SK-N-SH treated with all-trans-retinoic acid at 6 μM for 48 hours (cell line): ENCODE data around the gene ADAMTSL3.

Source experiments
- ISL1 ChIP-seq: fragments of 250-450 bp; sonication (Bioruptor Pico); IDR thresholded peaks from 2 replicates; pipeline ENCODE4 v2.1.2; 2022; ENCODE audit warnings: mild to moderate bottlenecking, moderate library complexity
- RARB ChIP-seq: fragments of 250-450 bp; sonication (Bioruptor Pico); IDR thresholded peaks from 2 replicates; pipeline ENCODE4 v1.8.0; 2021; ENCODE audit warnings: mild to moderate bottlenecking, moderate library complexity
- TCF4 ChIP-seq: fragments of 250-450 bp; sonication (Bioruptor Pico); IDR thresholded peaks from 2 replicates; pipeline ENCODE4 v1.8.0; 2021; ENCODE audit warnings: mild to moderate bottlenecking, moderate library complexity, borderline replicate concordance
- TOX ChIP-seq: fragments of 250-450 bp; sonication (Bioruptor Pico); IDR thresholded peaks from 2 replicates; pipeline ENCODE4 v1.8.0; 2021; ENCODE audit warnings: mild to moderate bottlenecking, moderate library complexity, borderline replicate concordance
- ZFP30 ChIP-seq: fragments of 450-650 bp; formaldehyde crosslinking; IDR thresholded peaks from 2 replicates; pipeline ENCODE4 v1.5.0; 2022; ENCODE audit warnings: mild to moderate bottlenecking, moderate library complexity
- ZNF565 ChIP-seq: fragments of 450-650 bp; formaldehyde crosslinking; conservative IDR thresholded peaks from 2 replicates; pipeline ENCODE4 v1.5.0; 2020; ENCODE audit warnings: low read depth, mild to moderate bottlenecking, moderate library complexity
- TF ChIP-seq, protein P1 (sequence below): fragments of 250-450 bp; sonication (Bioruptor Pico); IDR thresholded peaks from 2 replicates; pipeline ENCODE4 v1.5.0; 2020; ENCODE audit warnings: mild to moderate bottlenecking, moderate library complexity
- TF ChIP-seq, protein P2 (sequence below): fragments of 250-450 bp; sonication (Bioruptor Pico); IDR thresholded peaks from 2 replicates; pipeline ENCODE4 v1.5.1; 2020; ENCODE audit warnings: low read depth, mild to moderate bottlenecking, moderate library complexity
- TF ChIP-seq, protein P3 (sequence below): fragments of 250-450 bp; sonication (Bioruptor Pico); IDR thresholded peaks from 2 replicates; pipeline ENCODE4 v1.8.0; 2021; ENCODE audit warnings: low read depth, mild to moderate bottlenecking, moderate library complexity, borderline replicate concordance

DNA sequence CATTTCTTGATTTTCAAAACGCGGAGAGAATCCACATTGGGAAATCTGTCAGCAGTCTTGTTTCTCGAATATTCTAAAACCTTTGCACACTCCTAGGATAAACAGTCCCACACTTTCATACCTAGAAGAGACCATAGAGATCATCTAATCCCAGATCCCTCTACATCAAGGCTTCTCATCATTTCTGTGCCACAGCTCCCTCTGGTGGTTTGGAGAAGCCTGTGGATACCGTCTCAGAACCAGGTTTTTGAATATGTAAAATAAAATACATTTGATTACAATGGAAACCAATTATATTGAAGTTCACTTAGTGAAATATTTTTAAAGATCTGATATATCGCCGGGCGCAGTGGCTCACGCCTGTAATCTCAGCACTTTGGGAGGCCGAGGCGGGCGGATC lies 369.7 kb downstream of the ADAMTSL3 start:
- TF ChIP-seq TCF4 (CRISPR knock-in tag) = no peak
- no peak for TF ChIP-seq ZFP30 (CRISPR knock-in tag)
- TF ChIP-seq, protein P1, sequence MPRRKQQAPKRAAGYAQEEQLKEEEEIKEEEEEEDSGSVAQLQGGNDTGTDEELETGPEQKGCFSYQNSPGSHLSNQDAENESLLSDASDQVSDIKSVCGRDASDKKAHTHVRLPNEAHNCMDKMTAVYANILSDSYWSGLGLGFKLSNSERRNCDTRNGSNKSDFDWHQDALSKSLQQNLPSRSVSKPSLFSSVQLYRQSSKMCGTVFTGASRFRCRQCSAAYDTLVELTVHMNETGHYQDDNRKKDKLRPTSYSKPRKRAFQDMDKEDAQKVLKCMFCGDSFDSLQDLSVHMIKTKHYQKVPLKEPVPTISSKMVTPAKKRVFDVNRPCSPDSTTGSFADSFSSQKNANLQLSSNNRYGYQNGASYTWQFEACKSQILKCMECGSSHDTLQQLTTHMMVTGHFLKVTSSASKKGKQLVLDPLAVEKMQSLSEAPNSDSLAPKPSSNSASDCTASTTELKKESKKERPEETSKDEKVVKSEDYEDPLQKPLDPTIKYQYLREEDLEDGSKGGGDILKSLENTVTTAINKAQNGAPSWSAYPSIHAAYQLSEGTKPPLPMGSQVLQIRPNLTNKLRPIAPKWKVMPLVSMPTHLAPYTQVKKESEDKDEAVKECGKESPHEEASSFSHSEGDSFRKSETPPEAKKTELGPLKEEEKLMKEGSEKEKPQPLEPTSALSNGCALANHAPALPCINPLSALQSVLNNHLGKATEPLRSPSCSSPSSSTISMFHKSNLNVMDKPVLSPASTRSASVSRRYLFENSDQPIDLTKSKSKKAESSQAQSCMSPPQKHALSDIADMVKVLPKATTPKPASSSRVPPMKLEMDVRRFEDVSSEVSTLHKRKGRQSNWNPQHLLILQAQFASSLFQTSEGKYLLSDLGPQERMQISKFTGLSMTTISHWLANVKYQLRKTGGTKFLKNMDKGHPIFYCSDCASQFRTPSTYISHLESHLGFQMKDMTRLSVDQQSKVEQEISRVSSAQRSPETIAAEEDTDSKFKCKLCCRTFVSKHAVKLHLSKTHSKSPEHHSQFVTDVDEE (CRISPR knock-in tag) = no peak
- TF ChIP-seq ZNF565 (CRISPR knock-in tag) = no peak
- TF ChIP-seq, protein P2, sequence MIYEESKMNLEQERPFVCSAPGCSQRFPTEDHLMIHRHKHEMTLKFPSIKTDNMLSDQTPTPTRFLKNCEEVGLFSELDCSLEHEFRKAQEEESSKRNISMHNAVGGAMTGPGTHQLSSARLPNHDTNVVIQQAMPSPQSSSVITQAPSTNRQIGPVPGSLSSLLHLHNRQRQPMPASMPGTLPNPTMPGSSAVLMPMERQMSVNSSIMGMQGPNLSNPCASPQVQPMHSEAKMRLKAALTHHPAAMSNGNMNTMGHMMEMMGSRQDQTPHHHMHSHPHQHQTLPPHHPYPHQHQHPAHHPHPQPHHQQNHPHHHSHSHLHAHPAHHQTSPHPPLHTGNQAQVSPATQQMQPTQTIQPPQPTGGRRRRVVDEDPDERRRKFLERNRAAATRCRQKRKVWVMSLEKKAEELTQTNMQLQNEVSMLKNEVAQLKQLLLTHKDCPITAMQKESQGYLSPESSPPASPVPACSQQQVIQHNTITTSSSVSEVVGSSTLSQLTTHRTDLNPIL (CRISPR knock-in tag) = no peak
- TF ChIP-seq, protein P3, sequence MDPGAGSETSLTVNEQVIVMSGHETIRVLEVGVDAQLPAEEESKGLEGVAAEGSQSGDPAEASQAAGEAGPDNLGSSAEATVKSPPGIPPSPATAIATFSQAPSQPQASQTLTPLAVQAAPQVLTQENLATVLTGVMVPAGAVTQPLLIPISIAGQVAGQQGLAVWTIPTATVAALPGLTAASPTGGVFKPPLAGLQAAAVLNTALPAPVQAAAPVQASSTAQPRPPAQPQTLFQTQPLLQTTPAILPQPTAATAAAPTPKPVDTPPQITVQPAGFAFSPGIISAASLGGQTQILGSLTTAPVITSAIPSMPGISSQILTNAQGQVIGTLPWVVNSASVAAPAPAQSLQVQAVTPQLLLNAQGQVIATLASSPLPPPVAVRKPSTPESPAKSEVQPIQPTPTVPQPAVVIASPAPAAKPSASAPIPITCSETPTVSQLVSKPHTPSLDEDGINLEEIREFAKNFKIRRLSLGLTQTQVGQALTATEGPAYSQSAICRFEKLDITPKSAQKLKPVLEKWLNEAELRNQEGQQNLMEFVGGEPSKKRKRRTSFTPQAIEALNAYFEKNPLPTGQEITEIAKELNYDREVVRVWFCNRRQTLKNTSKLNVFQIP = no peak
- no peak for TF ChIP-seq TOX (CRISPR knock-in tag)
- TF ChIP-seq ISL1 (CRISPR knock-in tag) = no peak
- no peak for TF ChIP-seq RARB
